Liver (tissue), 9 donors: ENCODE results near the gene P3H2. TPM values are rescaled to one million over a fixed set of nuclear protein-coding genes. Genes with fewer than 3 reads are reported as not detected.

Source experiments
- DNase-seq: peaks from one replicate; pipeline ENCODE4 v3.0.0-alpha.2; 2017; ENCODE audit warnings: low spot score
- H3K27ac ChIP-seq, 2 donors: one replicate each; pipeline ENCODE4 v1.7.0; 2013; ENCODE audit warnings: inconsistent platforms in 2 of 2, low read length in 2 of 2, control low read depth in 1 of 2, low read depth in 1 of 2, mild to moderate bottlenecking in 1 of 2
- H3K27me3 ChIP-seq, 4 donors: one replicate each; pipeline versions ENCODE4 v1.6.1 to v1.7.0; 2013; ENCODE audit warnings: low read length in 3 of 4, inconsistent platforms in 1 of 4, mild to moderate bottlenecking in 1 of 4, moderate library complexity in 1 of 4; ENCODE audit not compliant: control insufficient read depth in 4 of 4, insufficient read depth in 4 of 4
- H3K36me3 ChIP-seq, 4 donors: one replicate each; pipeline versions ENCODE4 v1.6.1 to v1.7.0; 2013; ENCODE audit warnings: low read length in 3 of 4, mild to moderate bottlenecking in 3 of 4, low read depth in 1 of 4, moderate library complexity in 1 of 4; ENCODE audit not compliant: control insufficient read depth in 4 of 4, insufficient read depth in 3 of 4
- H3K4me1 ChIP-seq, 4 donors: one replicate each; pipeline versions ENCODE4 v1.6.1 to v1.7.0; 2013; ENCODE audit warnings: low read length in 3 of 4, mild to moderate bottlenecking in 3 of 4, moderate library complexity in 1 of 4; ENCODE audit not compliant: control insufficient read depth in 4 of 4, insufficient read depth in 4 of 4
- H3K4me3 ChIP-seq, 3 donors: one replicate each; pipeline versions ENCODE4 v1.6.1 to v1.7.0; 2013; ENCODE audit warnings: low read length in 3 of 3, control low read depth in 1 of 3, low read depth in 1 of 3, mild to moderate bottlenecking in 1 of 3
- H3K9ac ChIP-seq, 2 donors: one replicate each; pipeline ENCODE4 v1.7.0; 2013; ENCODE audit warnings: low read length in 2 of 2, mild to moderate bottlenecking in 2 of 2, moderate library complexity in 2 of 2, control low read depth in 1 of 2, low read depth in 1 of 2
- H3K9me3 ChIP-seq, 4 donors: one replicate each; pipeline versions ENCODE4 v1.6.1 to v1.7.0; 2013; ENCODE audit warnings: low read length in 3 of 4; ENCODE audit not compliant: control insufficient read depth in 4 of 4
- ATF3 ChIP-seq: IDR thresholded peaks from 2 replicates; pipeline ENCODE4 v1.6.1; 2016; ENCODE audit warnings: antibody characterized with exemption
- CTCF ChIP-seq: fragments of 150-350 bp; IDR thresholded peaks from 2 replicates; pipeline ENCODE4 v1.5.1; 2017; ENCODE audit warnings: improper control_type of control experiment, low read depth, low read length; ENCODE audit not compliant: missing input control
- EGR1 ChIP-seq, 2 donors: IDR thresholded peaks; 2 replicates each; pipeline ENCODE4 v1.6.1; 2016 to 2018; ENCODE audit warnings: antibody characterized with exemption in 2 of 2, low read depth in 2 of 2
- FOXA1 ChIP-seq: IDR thresholded peaks from 2 replicates; pipeline ENCODE4 v1.6.1; 2016; ENCODE audit warnings: antibody characterized with exemption
- FOXA2 ChIP-seq: IDR thresholded peaks from 2 replicates; pipeline ENCODE4 v1.6.1; 2016; ENCODE audit warnings: antibody characterized with exemption
- GABPA ChIP-seq, 2 donors: IDR thresholded peaks in 1 of 2; conservative IDR thresholded peaks in 1 of 2; 2 replicates each; pipeline ENCODE4 v1.6.1; 2016; ENCODE audit warnings: antibody characterized with exemption in 2 of 2, mild to moderate bottlenecking in 1 of 2, moderate library complexity in 1 of 2
- HNF4A ChIP-seq, 2 donors: conservative IDR thresholded peaks; 2 replicates each; pipeline ENCODE4 v1.6.1; 2016; ENCODE audit warnings: antibody characterized with exemption in 2 of 2, mild to moderate bottlenecking in 2 of 2
- HNF4G ChIP-seq: IDR thresholded peaks from 2 replicates; pipeline ENCODE4 v1.6.1; 2016; ENCODE audit warnings: antibody characterized with exemption
- JUND ChIP-seq, 2 donors: IDR thresholded peaks; 2 replicates each; pipeline ENCODE4 v1.6.1; 2016; ENCODE audit warnings: antibody characterized with exemption in 2 of 2
- MAX ChIP-seq: IDR thresholded peaks from 2 replicates; pipeline ENCODE4 v1.6.1; 2016; ENCODE audit warnings: antibody characterized with exemption
- NR2F2 ChIP-seq: IDR thresholded peaks from 2 replicates; pipeline ENCODE4 v1.6.1; 2016; ENCODE audit warnings: antibody characterized with exemption
- RAD21 ChIP-seq, 2 donors: IDR thresholded peaks; 2 replicates each; pipeline ENCODE4 v1.6.1; 2016; ENCODE audit warnings: antibody characterized with exemption in 2 of 2, mild to moderate bottlenecking in 2 of 2
- REST ChIP-seq: IDR thresholded peaks from 2 replicates; pipeline ENCODE4 v1.6.1; 2016; ENCODE audit warnings: antibody characterized with exemption, mild to moderate bottlenecking
- RXRA ChIP-seq, 2 donors: IDR thresholded peaks; 2 replicates each; pipeline ENCODE4 v1.6.1; 2017 to 2018; ENCODE audit warnings: antibody characterized with exemption in 2 of 2, mild to moderate bottlenecking in 1 of 2
- SP1 ChIP-seq: IDR thresholded peaks from 2 replicates; pipeline ENCODE4 v1.6.1; 2018; ENCODE audit warnings: antibody characterized with exemption, mild to moderate bottlenecking
- TAF1 ChIP-seq: conservative IDR thresholded peaks from 2 replicates; pipeline ENCODE4 v1.6.1; 2016; ENCODE audit warnings: antibody characterized with exemption, mild to moderate bottlenecking
- YY1 ChIP-seq: IDR thresholded peaks from 2 replicates; pipeline ENCODE4 v1.6.1; 2016; ENCODE audit warnings: antibody characterized with exemption, mild to moderate bottlenecking
- ZBTB33 ChIP-seq: IDR thresholded peaks from 2 replicates; pipeline ENCODE4 v1.6.1; 2016; ENCODE audit warnings: antibody characterized with exemption
- WGBS: extraction: QIAGEN DNeasy Blood & Tissue Kit; methylation state at CpG from one replicate; pipeline ENCODE4 v1.1.7; 2013; 5-methylcytosine and 5-hydroxymethylcytosine counted together
- polyA plus RNA-seq, 2 donors: library from polyadenylated mRNA; stranded (reverse) in 1 of 2; unstranded in 1 of 2; fragments of 200-250 nt in 1 of 2; fragments of >200 nt in 1 of 2; fragmentation: Nextera tagmentation in 1 of 2; extraction: Ambion mirVana in 1 of 2; gene quantifications; one replicate each; pipeline versions ENCODE4 v1.2.1 to v1.2.3, GENCODE V29; 2013 to 2015
- total RNA-seq, 2 donors: library from RNA; depleted of rRNA; stranded (reverse); fragments of >200 nt; gene quantifications; one replicate each; pipeline ENCODE4 v1.2.3, GENCODE V29; 2014
- donor health status: healthy.
- donor health status: healthy.
- donor health status: healthy.
- donor health status: healthy.
- donor health status: healthy.

The P3H2 gene
- total and polyA plus RNA-seq, 4 donors = 1.9 to 6.9 (median 4.1) TPM

GRCh38 chr3:190064659-190065058 is 56.0 kb downstream of the P3H2 start:
- H3K27me3 ChIP-seq = no peaks in the 10 kb centered on the region
- H3K27ac ChIP-seq = no peak overlapping the region
- DNase-seq = no peak
- TF ChIP-seq FOXA1 = no peak
- no peak for TF ChIP-seq HNF4G
- no peak for TF ChIP-seq FOXA2
- TF ChIP-seq NR2F2 = no peak
- TF ChIP-seq ZBTB33 = no peak
- no peak for TF ChIP-seq ATF3
- 85% methylated on average over 2 of the region's 2 CpGs for WGBS
- H3K4me1 ChIP-seq = no peaks in the 10 kb centered on the region
- H3K36me3 ChIP-seq = no peaks in the 10 kb centered on the region
- H3K9me3 ChIP-seq = no peaks in the 10 kb centered on the region
- H3K9ac ChIP-seq = no peak overlapping the region
- H3K4me3 ChIP-seq = no peak overlapping the region

GRCh38 chr3:190064112-190064511 is 56.6 kb downstream of the P3H2 start:
- H3K4me1 ChIP-seq = no peaks in the 10 kb centered on the region
- TF ChIP-seq YY1 (no peak), RXRA (IDR thresholded peaks at IDR 0.05) (no peak), HNF4A (conservative IDR thresholded peaks at IDR 0.05) (no peak), FOXA1 (no peak), REST (no peak), ATF3 (no peak), JUND (IDR thresholded peaks at IDR 0.05) (no peak), ZBTB33 (no peak), HNF4G (no peak), NR2F2 (no peak), RAD21 (IDR thresholded peaks at IDR 0.05) (no peak), MAX (no peak), EGR1 (IDR thresholded peaks at IDR 0.05; ENCODE audit: low read depth in 2 of 2) (no peak), CTCF (no peak), SP1 (no peak), TAF1 (no peak), FOXA2 (no peak), GABPA (IDR thresholded peaks at IDR 0.05 in 1 of 2, conservative IDR thresholded peaks at IDR 0.05 in 1 of 2) (no peak)
- no peak for DNase-seq
- WGBS = 76% methylated on average over 3 of the region's 3 CpGs
- H3K9me3 ChIP-seq = no peaks in the 10 kb centered on the region
- H3K36me3 ChIP-seq = no peaks in the 10 kb centered on the region
- H3K27me3 ChIP-seq = no peaks in the 10 kb centered on the region
- no peak overlapping the region for H3K27ac ChIP-seq
- H3K9ac ChIP-seq = no peak overlapping the region
- no peak overlapping the region for H3K4me3 ChIP-seq
